Testis (tissue), 2 donors: Measurements from ENCODE around the gene RNF157.

Experiments
- CTCF ChIP-seq, 3 experiments: fragments of 450-650 bp in 2 of 3; fragments of 200-600 bp in 1 of 3; sonication (generic) in 1 of 3; IDR thresholded peaks; one replicate each; pipeline ENCODE4 v1.5.1; 2016 to 2019; ENCODE audit warnings: antibody characterized with exemption in 3 of 3, mild to moderate bottlenecking in 2 of 3, moderate library complexity in 1 of 3
- POLR2A ChIP-seq: fragments of 450-650 bp; IDR thresholded peaks from one replicate; pipeline ENCODE4 v1.6.1; 2017; ENCODE audit warnings: antibody characterized with exemption, mild to moderate bottlenecking, moderate library complexity

GRCh38 chr17:76145231-76146052 is 94.9 kb downstream of the RNF157 start:
- TF ChIP-seq CTCF (IDR thresholded peaks at IDR 0.05) (no peak), POLR2A (no peak)
